Memory B cell (primary cell): ENCODE data around the gene SIPA1L2.
"Not testable (repeated sequence)": the region's sequence is repeated elsewhere in the genome, so short reads cannot be mapped to it uniquely, and the experiment has no call there.

Experiments
- ATAC-seq: fragments of 150-1000 bp; cut with Tn5 transposase; 2 replicates; pipeline ENCODE4 v1.10.0; 2021; ENCODE audit warnings: low read depth, mild to moderate bottlenecking, moderate library complexity
- DNase-seq, 2 donors: peaks; one replicate each; pipeline ENCODE4 v3.0.0; 2022; ENCODE audit warnings: low spot score in 2 of 2
- H3K27ac Mint-ChIP-seq: one replicate; pipeline ENCODE4 v1.8.0; 2022; ENCODE audit warnings: mild to moderate bottlenecking, moderate library complexity, mixed read lengths
- H3K27me3 Mint-ChIP-seq: one replicate; pipeline ENCODE4 v1.8.0; 2022; ENCODE audit warnings: mixed read lengths
- H3K36me3 Mint-ChIP-seq: one replicate; pipeline ENCODE4 v1.8.0; 2022; ENCODE audit warnings: mild to moderate bottlenecking, mixed read lengths
- H3K4me1 Mint-ChIP-seq: one replicate; pipeline ENCODE4 v1.8.0; 2022; ENCODE audit warnings: mixed read lengths
- H3K4me3 Mint-ChIP-seq: one replicate; pipeline ENCODE4 v1.8.0; 2022; ENCODE audit warnings: mild to moderate bottlenecking, moderate library complexity, mixed read lengths
- H3K9me3 Mint-ChIP-seq: one replicate; pipeline ENCODE4 v1.8.0; 2022; ENCODE audit warnings: mixed read lengths

Gene SIPA1L2

GRCh38 chr1:232615306-232615800, 14.6 kb downstream of the SIPA1L2 start:
- no peak overlapping the region for H3K4me3 Mint-ChIP-seq
- H3K36me3 Mint-ChIP-seq = no peaks in the 10 kb centered on the region
- DNase-seq (no peak), ATAC-seq (no peak)
- H3K9me3 Mint-ChIP-seq = no peaks in the 10 kb centered on the region
- H3K4me1 Mint-ChIP-seq = no peaks in the 10 kb centered on the region
- peaks cover 15% of the 10 kb centered on the region for H3K27me3 Mint-ChIP-seq
- no peak overlapping the region for H3K27ac Mint-ChIP-seq

DNA sequence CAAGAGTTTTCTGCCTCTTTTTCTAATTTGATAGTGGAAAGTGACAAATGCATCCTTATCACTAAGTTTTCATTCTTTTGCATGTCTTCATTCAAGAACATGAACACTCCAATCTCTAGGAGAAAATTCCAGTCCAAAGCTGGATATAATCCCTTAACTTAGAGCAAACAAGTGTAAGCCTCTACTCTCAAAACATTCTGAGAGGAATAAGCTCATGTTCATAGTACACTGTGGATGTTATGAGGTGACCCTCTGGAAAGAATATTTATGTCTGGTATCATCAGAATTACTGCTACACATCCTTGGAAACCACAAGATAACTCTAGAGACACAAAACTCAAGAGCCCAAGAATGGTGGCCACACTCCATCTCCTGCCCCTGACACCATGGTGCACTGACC, 15.1 kb downstream of the SIPA1L2 start:
- ATAC-seq = no peak
- no peaks in the 10 kb centered on the region for H3K4me1 Mint-ChIP-seq
- no peaks in the 10 kb centered on the region for H3K9me3 Mint-ChIP-seq
- H3K36me3 Mint-ChIP-seq = no peaks in the 10 kb centered on the region
- peaks cover 12% of the 10 kb centered on the region for H3K27me3 Mint-ChIP-seq
- no peak overlapping the region for H3K4me3 Mint-ChIP-seq
- no peak for DNase-seq
- no peak overlapping the region for H3K27ac Mint-ChIP-seq

GRCh38 chr1:232613752-232614381, 16.1 kb downstream of the SIPA1L2 start:
- DNase-seq (no peak), ATAC-seq (no peak)
- Mint-ChIP-seq H3K4me1 (no peaks in the 10 kb centered on the region), H3K4me3 (no peak overlapping the region), H3K9me3 (no peaks in the 10 kb centered on the region), H3K27ac (no peak overlapping the region), H3K36me3 (no peaks in the 10 kb centered on the region), H3K27me3 (peaks cover 8% of the 10 kb centered on the region)

- H3K36me3 Mint-ChIP-seq, DNase-seq, H3K27me3 Mint-ChIP-seq, H3K9me3 Mint-ChIP-seq, H3K4me1 Mint-ChIP-seq, H3K4me3 Mint-ChIP-seq, ATAC-seq, H3K27ac Mint-ChIP-seq: not testable (repeated sequence)
Measured at GRCh38 chr1:232612836-232613235, 17.1 kb downstream of the SIPA1L2 start.

DNA sequence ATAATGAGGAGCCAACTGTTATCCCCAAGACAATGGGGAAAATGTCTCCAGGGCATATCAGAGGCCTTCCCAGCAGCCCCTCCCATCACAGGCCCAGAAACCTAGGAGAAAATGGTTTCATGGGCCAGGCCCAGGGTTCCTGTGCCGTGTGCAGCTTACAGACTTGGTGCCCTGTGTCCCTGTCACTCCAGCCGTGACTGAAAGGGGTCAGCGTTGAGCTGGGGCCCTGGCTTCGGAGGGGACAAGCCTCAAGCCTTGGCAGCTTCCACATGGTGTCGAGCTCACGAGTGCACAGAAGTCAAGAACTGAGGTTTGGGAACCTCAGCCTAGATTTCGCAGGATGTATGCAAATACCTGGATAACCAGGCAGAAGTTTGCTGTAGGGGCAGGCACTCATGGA, 18.1 kb downstream of the SIPA1L2 start:
- Mint-ChIP-seq H3K9me3 (no peaks in the 10 kb centered on the region), H3K36me3 (no peaks in the 10 kb centered on the region), H3K4me1 (no peaks in the 10 kb centered on the region), H3K4me3 (no peak overlapping the region), H3K27ac (no peak overlapping the region), H3K27me3 (peaks cover 8% of the 10 kb centered on the region)
- DNase-seq (no peak), ATAC-seq (no peak)

DNA sequence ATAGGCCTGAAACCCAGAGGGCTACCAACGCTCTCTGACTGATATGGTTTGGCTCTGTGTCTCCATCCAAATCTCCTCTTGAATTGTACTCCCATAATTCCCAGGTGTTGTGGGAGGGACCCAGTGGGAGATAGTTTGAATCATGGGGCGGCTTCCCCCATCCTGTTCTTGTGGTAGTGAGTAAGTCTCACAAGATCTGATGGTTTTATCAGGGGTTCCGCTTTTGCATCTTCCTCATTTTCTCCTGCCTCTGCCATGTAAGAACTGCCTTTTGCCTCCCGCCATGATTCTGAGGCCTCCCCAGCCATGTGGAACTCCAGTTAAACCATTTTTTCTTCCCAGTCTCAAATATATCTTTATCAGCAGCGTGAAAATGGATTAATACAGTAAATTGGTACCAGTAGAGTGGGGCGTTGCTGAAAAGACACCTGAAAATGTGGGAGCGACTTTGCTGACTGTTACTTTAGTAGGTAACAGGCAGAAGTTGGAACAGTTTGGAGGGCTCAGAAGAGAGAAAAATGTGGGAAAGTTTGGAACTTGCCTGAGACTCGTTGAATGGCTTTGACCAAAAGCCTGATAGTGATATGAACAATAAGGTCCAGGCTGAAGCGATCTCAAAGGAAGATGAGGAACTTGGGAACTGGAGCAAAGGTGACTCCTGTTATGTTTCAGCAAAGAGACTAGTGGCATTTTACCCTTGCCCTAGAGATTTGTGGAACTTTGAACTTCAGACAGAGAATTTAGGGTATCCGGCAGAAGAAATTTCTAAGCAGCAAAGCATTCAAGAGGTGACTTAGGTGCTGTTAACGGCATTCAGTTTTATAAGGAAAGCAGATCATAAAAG, 18.8 kb downstream of the SIPA1L2 start:
- not testable (repeated sequence) for H3K4me3 Mint-ChIP-seq, ATAC-seq, DNase-seq, H3K27ac Mint-ChIP-seq, H3K36me3 Mint-ChIP-seq, H3K4me1 Mint-ChIP-seq, H3K9me3 Mint-ChIP-seq, H3K27me3 Mint-ChIP-seq

GRCh38 chr1:232610192-232610901, 19.6 kb downstream of the SIPA1L2 start:
- Mint-ChIP-seq H3K9me3 (no peaks in the 10 kb centered on the region), H3K27ac (no peak overlapping the region), H3K4me1 (no peaks in the 10 kb centered on the region), H3K36me3 (no peaks in the 10 kb centered on the region), H3K4me3 (no peak overlapping the region), H3K27me3 (peaks cover 6% of the 10 kb centered on the region)
- ATAC-seq (no peak), DNase-seq (no peak)

DNA sequence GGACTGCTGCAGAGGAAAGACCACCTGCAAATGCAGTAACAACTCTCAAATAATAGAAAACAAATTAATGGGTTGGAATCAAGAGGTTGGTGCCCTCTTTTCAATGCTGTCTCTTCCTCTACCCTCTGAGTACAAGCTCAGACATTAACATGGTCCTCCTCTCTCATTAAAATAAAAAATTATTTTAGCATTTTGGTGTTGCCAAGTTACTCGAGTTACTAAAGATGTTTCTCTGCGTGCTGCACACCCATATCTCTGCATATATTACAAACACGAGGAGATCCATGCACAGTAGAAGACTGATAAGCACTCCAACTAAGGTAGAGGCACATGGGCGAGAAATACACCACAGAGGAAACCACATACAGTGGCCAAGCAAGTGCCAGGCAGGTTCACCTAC, 21.5 kb downstream of the SIPA1L2 start:
- ATAC-seq (no peak), DNase-seq (no peak)
- H3K27ac Mint-ChIP-seq = no peak overlapping the region
- H3K27me3 Mint-ChIP-seq = no peaks in the 10 kb centered on the region
- no peaks in the 10 kb centered on the region for H3K36me3 Mint-ChIP-seq
- no peaks in the 10 kb centered on the region for H3K9me3 Mint-ChIP-seq
- H3K4me3 Mint-ChIP-seq = no peak overlapping the region
- no peaks in the 10 kb centered on the region for H3K4me1 Mint-ChIP-seq

- no peak for ATAC-seq
Measured at GRCh38 chr1:232602622-232603021, 27.3 kb downstream of the SIPA1L2 start.

GRCh38 chr1:232600424-232601258, 29.3 kb downstream of the SIPA1L2 start:
- no peak for ATAC-seq
- Mint-ChIP-seq H3K27me3 (peaks cover 2% of the 10 kb centered on the region), H3K4me3 (no peak overlapping the region), H3K27ac (no peak overlapping the region), H3K4me1 (peaks cover 5% of the 10 kb centered on the region), H3K9me3 (no peaks in the 10 kb centered on the region), H3K36me3 (no peaks in the 10 kb centered on the region)
- no peak for DNase-seq

More at GRCh38 chr1:232602622-232603021, 27.3 kb downstream of the SIPA1L2 start:
- H3K27me3 Mint-ChIP-seq = peaks cover 2% of the 10 kb centered on the region
- no peak for DNase-seq
- no peaks in the 10 kb centered on the region for H3K36me3 Mint-ChIP-seq
- no peak overlapping the region for H3K27ac Mint-ChIP-seq
- no peaks in the 10 kb centered on the region for H3K9me3 Mint-ChIP-seq
- peaks cover 5% of the 10 kb centered on the region for H3K4me1 Mint-ChIP-seq
- H3K4me3 Mint-ChIP-seq = no peak overlapping the region

GRCh38 chr1:232599178-232600041, 30.5 kb downstream of the SIPA1L2 start:
- no peak overlapping the region for H3K27ac Mint-ChIP-seq
- no peak overlapping the region for H3K4me3 Mint-ChIP-seq
- no peaks in the 10 kb centered on the region for H3K9me3 Mint-ChIP-seq
- H3K27me3 Mint-ChIP-seq = peaks cover 2% of the 10 kb centered on the region
- H3K4me1 Mint-ChIP-seq = peaks cover 5% of the 10 kb centered on the region
- no peaks in the 10 kb centered on the region for H3K36me3 Mint-ChIP-seq
- DNase-seq (no peak), ATAC-seq (no peak)

DNA sequence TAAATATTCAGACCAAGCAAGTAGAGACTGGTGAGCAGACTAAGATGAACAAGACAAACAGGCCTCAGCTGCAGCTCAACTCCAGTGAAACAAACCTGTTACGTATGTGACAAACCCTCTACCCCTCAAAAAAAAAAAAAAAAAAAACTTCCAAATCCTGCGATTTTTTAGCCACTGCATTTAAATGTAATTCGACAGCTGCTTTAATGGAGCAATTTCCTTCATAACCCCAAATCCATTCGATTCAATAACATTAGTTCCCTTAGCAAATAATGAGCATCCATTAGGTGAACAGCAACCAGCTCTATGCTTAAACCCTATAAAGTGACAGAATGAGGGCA, 31.1 kb downstream of the SIPA1L2 start:
- Mint-ChIP-seq H3K4me3 (no peak overlapping the region), H3K9me3 (no peaks in the 10 kb centered on the region), H3K27me3 (peaks cover 5% of the 10 kb centered on the region), H3K36me3 (no peaks in the 10 kb centered on the region), H3K4me1 (peaks cover 5% of the 10 kb centered on the region), H3K27ac (no peak overlapping the region)
- ATAC-seq (no peak), DNase-seq (no peak)

DNA sequence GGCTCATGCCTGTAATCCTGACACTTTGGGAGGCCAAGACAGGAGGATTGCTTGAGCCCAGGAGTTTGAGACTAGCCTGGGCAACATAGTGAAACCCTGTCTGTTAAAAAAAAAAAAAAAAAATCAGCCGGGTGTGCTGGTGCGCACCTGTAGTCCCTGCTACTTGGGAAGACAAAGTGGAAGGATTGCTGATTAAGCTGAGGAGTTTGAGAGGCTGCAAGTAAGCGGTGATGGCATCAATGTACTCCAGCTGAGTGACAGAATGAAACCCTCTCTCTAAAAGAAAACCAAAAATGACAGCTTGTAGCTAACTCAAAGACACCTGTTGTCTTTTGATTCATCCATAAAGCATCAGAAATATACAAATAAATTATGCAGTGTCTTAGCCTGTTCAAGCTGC, 31.8 kb downstream of the SIPA1L2 start:
- ATAC-seq (no peak), DNase-seq (no peak)
- H3K36me3 Mint-ChIP-seq = no peaks in the 10 kb centered on the region
- H3K4me1 Mint-ChIP-seq = peaks cover 5% of the 10 kb centered on the region
- no peaks in the 10 kb centered on the region for H3K9me3 Mint-ChIP-seq
- H3K27me3 Mint-ChIP-seq = peaks cover 5% of the 10 kb centered on the region
- H3K27ac Mint-ChIP-seq = no peak overlapping the region
- H3K4me3 Mint-ChIP-seq = no peak overlapping the region
